ENCODE data around the gene RPS6KB2.

RPS6KB2 gene

GRCh38 chr11:67397986-67398660 is 30.2 kb upstream of the RPS6KB2 start:
- no peak for TF ChIP-seq TEAD4 (IDR thresholded peaks at IDR 0.05)
- no peak for TF ChIP-seq RAD21 (IDR thresholded peaks at IDR 0.05; ENCODE audit: low read depth)
- TF ChIP-seq CREB1 (IDR thresholded peaks at IDR 0.05; ENCODE audit: low read depth): no peak
- no peak for TF ChIP-seq TCF12 (IDR thresholded peaks at IDR 0.05; ENCODE audit: low read depth)
- no peak for TF ChIP-seq ZBTB7A (IDR thresholded peaks at IDR 0.05; ENCODE audit: low read depth)

GRCh38 chr11:67398661-67399563 is 29.4 kb upstream of the RPS6KB2 start:
- TF ChIP-seq REST (IDR thresholded peaks at IDR 0.05; ENCODE audit: low read depth) (no peak), RAD21 (IDR thresholded peaks at IDR 0.05; ENCODE audit: low read depth) (no peak), USF1 (IDR thresholded peaks at IDR 0.05) (no peak), TCF12 (IDR thresholded peaks at IDR 0.05; ENCODE audit: low read depth) (no peak), CEBPB (IDR thresholded peaks at IDR 0.05) (no peak), TAF1 (IDR thresholded peaks at IDR 0.05; ENCODE audit: low read depth) (no peak), TEAD4 (IDR thresholded peaks at IDR 0.05) (no peak), ZBTB7A (IDR thresholded peaks at IDR 0.05; ENCODE audit: low read depth) (no peak), CREB1 (IDR thresholded peaks at IDR 0.05; ENCODE audit: low read depth) (no peak), NFIC (IDR thresholded peaks at IDR 0.05) (no peak), MAX (IDR thresholded peaks at IDR 0.05) (no peak), YY1 (IDR thresholded peaks at IDR 0.05; ENCODE audit: low read depth) (no peak), EGR1 (IDR thresholded peaks at IDR 0.05) (no peak)

- TF ChIP-seq FOXM1 (IDR thresholded peaks at IDR 0.05; ENCODE audit: borderline replicate concordance, low read depth) (no peak), REST (IDR thresholded peaks at IDR 0.05; ENCODE audit: low read depth) (no peak), CEBPB (IDR thresholded peaks at IDR 0.05) (no peak), RAD21 (IDR thresholded peaks at IDR 0.05; ENCODE audit: low read depth) (no peak), EGR1 (IDR thresholded peaks at IDR 0.05) (no peak), TEAD4 (IDR thresholded peaks at IDR 0.05) (no peak), TCF12 (IDR thresholded peaks at IDR 0.05; ENCODE audit: low read depth) (no peak), CREB1 (IDR thresholded peaks at IDR 0.05; ENCODE audit: low read depth) (no peak), ZBTB7A (IDR thresholded peaks at IDR 0.05; ENCODE audit: low read depth) (no peak), MAX (IDR thresholded peaks at IDR 0.05) (no peak), USF1 (IDR thresholded peaks at IDR 0.05) (no peak), NFIC (IDR thresholded peaks at IDR 0.05) (no peak), YY1 (IDR thresholded peaks at IDR 0.05; ENCODE audit: low read depth) (no peak)
Observed at GRCh38 chr11:67400251-67400941, 27.9 kb upstream of the RPS6KB2 start.

GRCh38 chr11:67400942-67401494 is 27.3 kb upstream of the RPS6KB2 start:
- peak; percentile 79; the same call in 1 of the 2 replicates for TF ChIP-seq ZBTB7A (IDR thresholded peaks at IDR 0.05; ENCODE audit: low read depth)
- TF ChIP-seq MAX (IDR thresholded peaks at IDR 0.05): no peak

Measured in Ishikawa (cell line).